K562 (cell line): Measurements from ENCODE around the gene SSTR1.

Experiments
- CC2D1A ChIP-seq: fragments of 450-650 bp; IDR thresholded peaks from 2 replicates; pipeline ENCODE4 v1.6.1; 2017; ENCODE audit warnings: mild to moderate bottlenecking
- GABPA ChIP-seq: fragments of 200-800 bp; sonication (Bioruptor generic); conservative IDR thresholded peaks from 2 replicates; pipeline ENCODE4 v1.6.1; 2016; ENCODE audit warnings: low read depth, missing genetic modification characterization, missing compliant biosample characterization
- MEF2A ChIP-seq: IDR thresholded peaks from 2 replicates; pipeline ENCODE4 v1.6.1; 2011; ENCODE audit warnings: low read depth, mild to moderate bottlenecking, low read length, moderate library complexity; ENCODE audit not compliant: control insufficient read depth
- RCOR1 ChIP-seq, 2 experiments: IDR thresholded peaks; 2 replicates each; pipeline ENCODE4 v1.6.1; 2012; ENCODE audit warnings: low read depth in 2 of 2, low read length in 2 of 2, borderline replicate concordance in 1 of 2, improper control_type of control experiment in 1 of 2

DNA sequence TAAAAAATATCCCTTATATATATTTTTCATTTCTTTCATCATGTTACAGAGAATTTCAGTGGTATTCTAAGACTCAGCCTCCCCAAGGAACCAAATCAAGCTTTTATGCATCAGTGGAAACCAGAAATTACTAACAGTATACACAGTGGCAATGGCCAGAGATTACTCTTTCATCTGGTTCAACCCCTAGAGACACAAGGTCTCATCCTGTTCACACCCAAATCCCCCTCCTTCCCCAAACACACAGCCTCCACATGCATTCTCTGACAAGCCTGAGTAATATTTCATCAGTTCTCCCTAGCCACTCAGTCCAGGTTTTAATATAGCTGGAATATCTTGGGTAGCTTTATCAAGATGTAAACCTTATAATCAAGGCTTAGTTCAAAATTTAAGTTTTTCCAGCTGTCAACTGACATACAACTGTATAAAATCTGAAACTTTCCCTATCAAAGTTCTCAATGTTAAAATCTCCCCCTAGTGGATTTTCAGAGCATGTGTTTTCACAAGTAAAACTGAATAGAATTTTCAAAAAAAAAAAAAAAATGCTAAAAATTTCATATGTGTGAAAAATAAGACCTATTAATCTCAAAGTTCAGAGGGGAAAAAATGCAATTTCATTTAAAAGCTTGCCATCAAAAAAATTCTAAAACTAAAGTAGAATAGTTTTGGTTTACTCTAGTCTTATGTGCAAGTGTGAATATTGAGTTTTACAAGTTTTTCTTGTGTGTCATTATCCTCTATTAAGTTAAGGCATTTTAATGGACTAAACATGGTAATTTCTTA is 10.5 kb upstream of the SSTR1 start:
- TF ChIP-seq GABPA (tag) (no peak), MEF2A (no peak), CC2D1A (no peak), RCOR1 (IDR thresholded peaks at IDR 0.05; ENCODE audit: borderline replicate concordance in 1 of 2, low read depth in 2 of 2, low read length in 2 of 2) (no peak)
